ES-I3 (cell line): ENCODE results near the gene CALD1.
A peak's percentile ranks its signal among the peaks of the same experiment; 100 is the strongest.
"Not testable (repeated sequence)": the region's sequence is repeated elsewhere in the genome, so short reads cannot be mapped to it uniquely, and the experiment has no call there.

Experiments
- H3K36me3 ChIP-seq: 2 replicates; pipeline ENCODE4 v1.6.1; 2013; ENCODE audit warnings: mild to moderate bottlenecking, low read length, control low read depth, moderate library complexity; ENCODE audit not compliant: insufficient read depth
- H3K4me1 ChIP-seq: 2 replicates; pipeline ENCODE4 v1.6.1; 2013; ENCODE audit warnings: mild to moderate bottlenecking, control low read depth, low read length; ENCODE audit not compliant: insufficient read depth
- H3K9ac ChIP-seq: 2 replicates; pipeline ENCODE4 v1.6.1; 2013; ENCODE audit warnings: low read depth, mild to moderate bottlenecking, low read length, moderate library complexity
- H3K9me3 ChIP-seq: 2 replicates; pipeline ENCODE4 v1.6.1; 2013; ENCODE audit warnings: mild to moderate bottlenecking, low read length, moderate library complexity; ENCODE audit not compliant: control insufficient read depth, insufficient read depth

CALD1 gene

DNA sequence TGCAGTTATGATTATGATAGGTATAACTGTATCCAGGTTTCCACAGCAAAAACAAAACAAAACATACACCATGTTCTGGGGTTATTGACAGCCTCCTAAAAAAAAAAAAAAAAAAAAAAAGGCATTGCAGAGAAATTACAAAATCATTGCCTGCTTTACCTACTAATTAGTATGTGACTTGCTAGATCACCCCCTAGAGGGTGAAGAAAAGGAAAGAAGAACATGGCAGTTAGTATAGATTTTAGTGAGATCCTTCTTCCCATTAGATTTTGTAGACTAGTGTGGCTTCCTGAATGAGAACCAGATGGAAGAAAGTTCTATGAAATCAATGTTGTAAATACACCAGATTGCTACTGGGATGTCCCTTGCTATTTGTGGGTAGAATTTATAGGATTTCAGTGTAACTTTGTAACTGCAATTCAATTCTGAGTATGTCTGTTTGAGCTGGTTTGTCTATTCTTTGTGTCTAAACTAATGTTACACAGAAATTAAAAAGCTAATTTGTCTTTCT is 182.9 kb downstream of the CALD1 start:
- Histone ChIP-seq H3K36me3 (peaks cover 43% of the 10 kb centered on the region), H3K9ac (no peak overlapping the region), H3K9me3 (no peaks in the 10 kb centered on the region; the same call in 1 of the 2 replicates), H3K4me1 (no peaks in the 10 kb centered on the region)

DNA sequence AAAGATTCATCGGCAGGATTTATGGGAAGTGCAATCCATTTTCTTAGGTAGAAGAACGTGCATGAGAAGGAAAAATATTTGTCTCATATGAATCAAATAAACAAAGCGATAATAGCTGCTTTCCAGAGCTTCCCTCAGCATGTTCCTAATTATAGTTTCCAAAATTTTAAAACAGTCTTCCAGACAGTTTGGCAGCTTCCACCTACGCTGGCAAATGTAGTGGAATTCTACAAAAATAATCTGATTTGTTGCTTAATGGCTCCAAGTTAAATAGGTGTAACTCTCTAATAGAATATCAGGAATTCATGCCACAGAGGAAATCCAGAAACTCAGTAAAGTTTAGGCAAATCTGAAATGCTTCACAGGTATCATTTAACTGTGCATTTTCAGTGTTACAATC is 183.6 kb downstream of the CALD1 start:
- H3K9me3 ChIP-seq: no peaks in the 10 kb centered on the region; the same call in 1 of the 2 replicates
- H3K36me3 ChIP-seq: peaks cover 39% of the 10 kb centered on the region
- no peak overlapping the region for H3K9ac ChIP-seq
- no peaks in the 10 kb centered on the region for H3K4me1 ChIP-seq

DNA sequence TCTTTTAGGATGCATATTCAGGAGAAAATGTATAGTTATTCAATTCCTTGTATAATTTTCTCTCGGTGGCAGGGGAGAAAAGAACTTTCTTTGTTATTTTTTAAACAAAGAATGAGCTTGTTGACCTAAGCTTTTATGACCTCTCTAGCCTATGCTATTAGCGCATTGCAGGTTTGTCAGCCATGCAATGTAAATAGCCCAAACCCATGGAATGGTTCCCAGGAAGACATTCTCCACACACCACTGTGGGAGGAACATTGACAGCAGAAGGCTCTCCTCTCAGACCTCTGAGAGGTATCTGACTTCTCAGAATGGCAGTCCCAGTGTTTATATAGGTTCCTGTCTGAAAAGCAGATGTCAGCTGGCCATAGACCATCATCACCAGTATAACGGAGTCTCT is 187.3 kb downstream of the CALD1 start:
- H3K9ac ChIP-seq: no peak overlapping the region
- no peaks in the 10 kb centered on the region for H3K4me1 ChIP-seq
- H3K36me3 ChIP-seq: peaks cover 22% of the 10 kb centered on the region
- H3K9me3 ChIP-seq: no peaks in the 10 kb centered on the region; the same call in 1 of the 2 replicates

DNA sequence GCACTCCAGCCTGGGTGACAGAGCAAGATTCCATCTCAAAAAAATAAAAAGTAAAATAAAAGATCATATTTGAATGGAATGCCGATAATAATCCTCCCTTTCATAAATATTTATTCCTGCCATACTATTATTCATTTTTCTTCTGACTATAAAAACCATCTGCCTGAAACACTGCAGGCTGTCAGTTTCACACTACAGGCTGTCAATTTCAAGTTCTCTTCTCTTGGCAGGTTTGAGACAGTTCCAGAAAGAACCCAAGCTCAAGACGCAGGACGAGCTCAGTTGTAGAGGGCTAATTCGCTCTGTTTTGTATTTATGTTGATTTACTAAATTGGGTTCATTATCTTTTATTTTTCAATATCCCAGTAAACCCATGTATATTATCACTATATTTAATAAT is 188.7 kb downstream of the CALD1 start:
- no peak overlapping the region for H3K9ac ChIP-seq
- H3K9me3 ChIP-seq: no peaks in the 10 kb centered on the region; the same call in 1 of the 2 replicates
- peaks cover 21% of the 10 kb centered on the region for H3K36me3 ChIP-seq
- no peaks in the 10 kb centered on the region for H3K4me1 ChIP-seq

DNA sequence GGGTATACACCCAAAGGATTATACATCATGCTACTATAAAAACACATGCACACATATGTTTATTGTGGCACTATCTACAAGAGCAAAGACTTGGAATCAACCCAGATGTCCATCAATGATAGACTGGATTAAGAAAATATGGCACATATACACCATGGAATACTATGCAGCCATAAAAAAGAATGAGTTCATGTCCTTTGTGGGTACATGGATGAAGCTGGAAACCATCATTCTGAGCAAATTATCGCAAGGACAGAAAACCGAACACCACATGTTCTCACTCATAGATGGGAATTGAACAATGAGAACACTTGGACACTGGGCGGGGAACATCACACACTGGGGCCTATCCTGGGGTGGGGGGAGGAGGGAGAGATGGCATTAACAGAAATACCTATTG is 202.2 kb downstream of the CALD1 start:
- H3K36me3 ChIP-seq, H3K4me1 ChIP-seq, H3K9me3 ChIP-seq, H3K9ac ChIP-seq: not testable (repeated sequence)

DNA sequence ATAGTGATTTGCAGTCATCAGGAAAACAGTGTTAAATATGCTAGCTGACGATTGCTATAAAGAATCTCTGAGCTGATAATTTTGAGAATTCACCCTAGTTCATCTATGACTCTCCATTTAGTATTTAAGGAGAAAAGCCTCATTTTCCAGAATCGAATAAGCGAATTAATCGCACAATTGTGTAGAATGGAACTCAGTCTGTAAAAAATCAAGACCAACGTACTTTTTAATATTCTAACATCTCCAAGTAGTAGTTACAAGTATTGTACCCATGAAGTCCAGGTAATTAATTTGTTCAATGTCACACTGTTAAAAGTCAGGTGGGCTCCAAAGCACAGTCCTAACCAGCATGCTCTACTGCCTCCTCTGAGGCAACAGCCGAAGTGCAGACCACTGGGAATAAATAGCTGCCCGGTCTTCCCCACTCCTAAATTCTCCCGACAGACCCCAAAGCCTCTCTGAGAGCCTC is 206.5 kb downstream of the CALD1 start:
- H3K9ac ChIP-seq: peak overlapping the region; percentile 88
- H3K36me3 ChIP-seq: no peaks in the 10 kb centered on the region
- H3K4me1 ChIP-seq: no peaks in the 10 kb centered on the region
- no peaks in the 10 kb centered on the region for H3K9me3 ChIP-seq

DNA sequence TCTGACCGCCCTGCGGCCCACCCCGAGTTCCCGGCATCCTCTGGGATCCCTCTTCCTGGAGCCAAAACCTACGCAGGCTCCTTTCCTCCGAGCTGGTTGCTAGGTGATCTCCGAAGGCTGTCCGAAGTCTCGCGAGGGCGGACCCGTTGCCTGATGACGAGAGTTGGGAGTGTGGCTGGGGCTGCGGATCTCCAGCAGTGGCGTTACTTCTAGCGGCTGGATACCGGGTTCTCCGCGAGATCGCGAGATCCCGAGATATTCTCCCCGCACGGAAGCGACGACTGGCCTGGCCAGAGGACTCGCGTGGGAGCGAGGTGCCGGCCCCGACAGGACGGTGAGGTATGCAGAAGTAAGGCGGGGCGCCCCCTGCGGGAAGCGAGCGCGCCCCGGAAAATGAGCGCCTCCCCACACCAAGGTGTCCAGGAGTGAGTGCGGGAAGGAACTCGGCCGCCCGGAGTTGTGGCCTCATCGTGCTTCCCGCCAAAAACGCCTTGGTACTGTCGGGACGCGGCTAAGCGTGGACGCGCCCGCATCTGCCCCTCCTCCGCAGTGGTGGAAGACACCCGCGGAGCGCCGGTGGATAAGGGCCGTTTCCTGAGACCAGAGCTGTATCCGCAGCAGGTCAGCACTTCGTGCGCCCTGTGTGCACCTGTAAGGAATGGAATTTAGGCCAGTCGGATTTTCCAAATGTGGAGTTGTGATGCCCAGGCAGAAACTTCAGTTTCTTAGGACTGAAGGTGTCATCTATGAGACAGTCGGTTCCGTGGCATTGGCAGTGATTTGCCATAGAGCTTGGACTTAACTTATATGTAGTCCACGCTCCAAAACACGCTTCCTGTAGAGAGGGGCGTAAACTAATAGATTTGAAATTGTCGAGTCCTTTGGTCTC is 207.2 kb downstream of the CALD1 start, which contains the start of gene AGBL3:
AGBL3 (plus strand) TSS at position 146 of the 889 bp plus-strand sequence. CDS start 1,426 bp downstream, outside the sequence.
- Histone ChIP-seq H3K9ac (peak within 1 kb of the TSS; percentile 88), H3K36me3 (no peaks in the 10 kb centered on the region), H3K9me3 (no peaks in the 10 kb centered on the region), H3K4me1 (no peaks in the 10 kb centered on the region)

DNA sequence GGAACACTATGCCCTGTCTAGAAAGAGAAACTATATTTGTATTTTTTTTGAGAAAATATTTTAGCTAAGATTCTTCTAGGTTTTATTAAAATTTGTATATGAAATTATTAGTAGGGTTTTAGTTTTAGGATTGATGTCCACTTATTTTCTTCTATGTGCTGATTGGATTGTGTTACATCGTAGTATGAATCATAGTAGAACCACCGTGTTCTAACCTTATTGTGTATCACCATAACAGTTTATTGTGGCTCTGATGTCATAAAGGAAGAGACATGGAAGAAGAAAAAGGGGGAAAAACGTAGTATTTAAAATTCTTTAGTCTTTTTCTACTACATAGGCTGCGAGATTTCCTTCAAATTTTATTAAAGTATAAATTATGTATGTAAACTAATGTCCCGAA is 208.7 kb downstream of the CALD1 start:
- Histone ChIP-seq H3K9ac (no peak overlapping the region), H3K9me3 (no peaks in the 10 kb centered on the region), H3K4me1 (no peaks in the 10 kb centered on the region), H3K36me3 (no peaks in the 10 kb centered on the region)

DNA sequence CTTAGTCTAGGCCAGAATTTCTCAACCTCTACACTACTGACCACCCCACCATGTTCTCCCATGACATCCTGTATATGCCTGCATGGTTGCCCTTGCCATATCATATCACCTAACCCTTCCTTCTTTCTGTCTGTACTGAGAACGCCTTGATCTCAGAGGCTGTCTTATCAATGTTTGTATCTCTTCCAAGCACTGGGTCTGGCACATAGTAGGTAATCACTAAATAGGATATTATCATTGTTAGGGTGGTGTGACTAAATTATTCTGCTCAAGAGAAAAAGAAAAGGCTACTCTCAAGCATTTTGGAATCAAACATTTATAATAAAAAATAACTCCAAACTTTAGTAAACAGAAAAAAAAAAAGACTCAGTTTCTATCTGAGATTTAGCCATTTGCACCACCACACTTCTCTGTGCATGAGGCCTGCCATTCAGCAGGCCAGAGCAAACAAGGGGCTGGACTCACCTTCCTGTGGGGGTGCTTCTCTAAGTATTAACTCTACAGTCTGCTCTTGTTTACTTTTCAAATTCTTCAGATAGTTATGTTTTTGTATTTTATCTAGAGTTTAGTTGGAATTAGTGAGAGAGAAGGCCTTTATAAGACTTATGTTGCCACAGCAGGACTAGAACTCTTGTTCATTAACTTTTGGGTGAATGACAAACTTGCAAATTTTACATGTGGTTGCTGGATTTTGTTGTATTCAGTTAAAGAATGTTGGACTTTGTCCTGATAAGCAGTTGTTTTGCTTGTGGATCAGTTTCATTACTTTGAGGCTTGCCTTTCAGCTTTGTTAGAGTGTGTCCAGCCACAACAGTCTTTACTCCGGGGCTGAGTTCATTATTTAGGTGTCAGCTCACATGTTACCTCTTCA is 212.3 kb downstream of the CALD1 start:
- no peaks in the 10 kb centered on the region for H3K9me3 ChIP-seq
- H3K9ac ChIP-seq: no peak overlapping the region
- H3K4me1 ChIP-seq: no peaks in the 10 kb centered on the region
- peaks cover 7% of the 10 kb centered on the region; the same call in 1 of the 2 replicates for H3K36me3 ChIP-seq

DNA sequence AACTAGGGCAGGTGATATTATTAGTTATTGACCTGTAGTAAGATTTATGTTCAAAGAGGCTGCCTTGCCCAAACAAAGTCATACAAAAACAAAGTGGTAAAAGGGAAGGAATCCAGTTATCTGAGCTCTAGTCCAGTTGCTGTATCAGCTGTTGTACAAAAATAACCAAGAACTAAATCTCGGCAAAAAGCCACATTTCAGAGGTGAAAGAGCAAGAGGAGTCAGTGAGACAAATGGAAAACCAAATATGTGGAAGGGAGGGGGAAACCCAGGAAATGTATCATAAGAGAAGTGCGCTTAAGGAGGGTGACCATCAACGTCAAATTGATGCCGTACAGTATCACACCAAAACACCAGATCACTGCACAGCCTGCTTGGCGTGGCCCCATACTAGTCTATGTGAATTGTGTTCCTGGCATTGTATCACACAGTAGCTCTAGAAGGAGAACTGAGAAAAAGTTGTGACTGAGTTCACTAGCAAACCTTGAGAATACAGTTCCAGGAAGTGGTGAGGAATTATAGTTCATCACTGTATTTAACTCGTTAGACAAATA is 213.3 kb downstream of the CALD1 start:
- H3K4me1 ChIP-seq: no peaks in the 10 kb centered on the region
- H3K9ac ChIP-seq: no peak overlapping the region
- H3K9me3 ChIP-seq: no peaks in the 10 kb centered on the region
- peaks cover 7% of the 10 kb centered on the region; the same call in 1 of the 2 replicates for H3K36me3 ChIP-seq

DNA sequence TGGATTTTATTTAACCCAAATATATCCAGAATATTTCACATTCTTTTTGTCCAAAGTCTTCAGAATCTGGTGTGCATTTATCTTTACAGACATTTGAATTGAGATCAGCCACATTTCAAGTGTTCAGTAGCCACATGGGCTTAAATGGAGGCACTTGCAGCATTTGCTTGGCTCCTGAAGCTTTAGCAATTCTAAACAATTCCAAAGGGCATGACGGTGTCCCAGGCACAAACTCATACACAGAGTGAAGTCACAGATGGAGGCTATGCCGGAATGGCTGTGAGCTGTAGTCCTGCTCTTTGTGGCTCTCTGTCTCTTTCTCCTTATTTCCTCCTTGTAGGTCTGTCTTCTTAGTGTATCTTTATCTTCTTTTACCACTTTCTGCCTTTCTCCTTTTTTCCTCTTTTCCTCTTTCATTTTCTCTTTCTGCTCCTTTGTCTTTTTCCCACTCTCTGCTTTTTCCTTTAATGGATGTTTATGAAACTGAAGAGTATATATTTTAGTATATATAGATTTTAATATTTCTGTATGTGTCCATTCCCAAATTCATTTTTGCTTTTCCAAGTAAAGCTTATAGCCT is 214.5 kb downstream of the CALD1 start:
- Histone ChIP-seq H3K36me3 (peaks cover 7% of the 10 kb centered on the region; the same call in 1 of the 2 replicates), H3K9ac (no peak overlapping the region), H3K9me3 (no peaks in the 10 kb centered on the region), H3K4me1 (no peaks in the 10 kb centered on the region)

DNA sequence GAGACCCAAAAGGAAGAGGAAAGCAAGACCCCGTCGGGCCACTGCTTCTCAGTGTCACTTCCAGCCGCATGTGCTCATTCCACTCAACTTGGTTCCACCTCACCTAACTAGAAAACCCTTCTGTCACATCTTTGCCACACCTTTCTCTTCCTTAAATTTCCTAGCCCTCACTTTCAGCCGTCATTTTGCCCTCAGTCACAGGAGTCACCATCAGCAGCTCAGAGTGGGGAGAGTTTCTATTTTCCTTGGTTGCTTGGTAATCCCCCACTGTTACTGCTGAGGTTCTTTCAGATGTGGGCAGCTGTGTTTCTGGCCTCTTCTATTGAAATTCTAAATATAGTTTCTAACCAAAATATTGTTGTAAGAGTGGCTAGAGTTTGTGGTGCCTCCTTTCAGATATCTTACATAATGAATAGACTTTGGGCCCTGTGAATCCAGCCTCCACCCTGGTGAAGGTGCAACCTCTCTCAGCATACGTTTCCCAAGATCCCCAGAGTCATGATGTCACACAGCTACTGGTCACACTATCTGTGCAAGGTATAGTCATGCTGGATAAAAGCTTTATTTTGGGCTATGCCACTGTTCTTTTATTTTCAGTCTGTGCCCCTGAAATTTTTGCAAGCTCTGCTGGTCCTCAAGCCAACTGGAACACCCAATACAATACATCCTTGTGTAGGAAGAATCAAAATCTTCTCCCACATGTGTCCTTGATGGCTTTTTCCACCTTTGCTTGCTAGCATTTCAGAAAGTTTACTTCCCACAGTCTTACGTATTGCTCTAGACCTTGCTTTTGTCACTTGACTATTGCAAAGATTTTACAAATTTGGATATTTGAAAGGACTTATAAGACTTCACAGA is 216.0 kb downstream of the CALD1 start:
- Histone ChIP-seq H3K9ac (no peak overlapping the region), H3K36me3 (peaks cover 7% of the 10 kb centered on the region; the same call in 1 of the 2 replicates)

DNA sequence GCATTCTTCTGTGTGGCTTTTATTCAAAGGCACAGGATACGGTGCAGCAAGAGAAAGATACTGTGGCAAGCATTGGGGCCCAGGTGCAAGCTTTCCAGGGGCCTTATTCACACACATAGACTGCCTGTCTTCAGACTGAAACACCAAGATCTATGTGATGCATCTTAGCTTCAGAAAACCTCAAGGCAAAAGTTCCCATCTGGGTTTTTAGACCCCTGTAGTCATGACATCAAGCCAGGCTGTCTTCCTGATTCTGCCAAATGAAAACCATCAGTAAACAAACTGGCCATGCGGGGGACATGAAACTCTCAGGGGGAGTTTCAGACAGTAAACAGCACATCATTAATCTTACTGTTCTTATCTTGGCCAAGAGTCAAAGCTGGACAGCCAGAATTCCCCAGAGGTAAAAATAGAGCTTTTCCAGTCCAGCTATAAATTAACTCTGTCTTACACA is 216.7 kb downstream of the CALD1 start:
- no peaks in the 10 kb centered on the region for H3K9me3 ChIP-seq
- H3K9ac ChIP-seq: no peak overlapping the region
- no peaks in the 10 kb centered on the region for H3K4me1 ChIP-seq
- H3K36me3 ChIP-seq: peaks cover 7% of the 10 kb centered on the region; the same call in 1 of the 2 replicates

More for the DNA sequence above, 216.0 kb downstream of the CALD1 start:
- Histone ChIP-seq H3K9me3 (no peaks in the 10 kb centered on the region), H3K4me1 (no peaks in the 10 kb centered on the region)
